Measurements from ENCODE around the gene MAP2K5.

The MAP2K5 gene

DNA sequence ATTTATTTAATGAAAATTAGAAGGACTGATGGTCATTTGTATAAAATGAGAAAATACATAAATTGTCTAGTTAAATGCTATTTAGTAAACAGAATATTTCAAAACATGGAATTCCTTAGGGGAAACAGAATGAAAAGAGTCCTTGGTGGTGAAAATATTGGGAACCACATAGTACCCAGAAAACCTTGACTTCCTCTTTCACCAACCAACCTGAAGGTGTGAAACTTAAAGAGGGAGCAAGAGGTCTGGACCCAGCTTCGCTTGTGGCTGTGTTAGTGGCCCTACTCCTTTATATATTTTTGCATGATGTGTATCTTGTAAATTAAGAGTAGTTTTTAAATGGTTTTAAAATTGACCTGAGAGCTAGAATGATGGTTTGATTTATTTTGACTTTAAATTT is 64.2 kb downstream of the MAP2K5 start:
- no peaks in the 10 kb centered on the region for H3K9me3 ChIP-seq (ENCODE audit: control insufficient read depth, insufficient read depth, low read depth, low read length)
- H3K4me3 ChIP-seq (ENCODE audit: low read depth, low read length): no peak overlapping the region
- ChIA-PET CTCF (interaction anchor here (0.6 to 0.9 kb wide), 2 partner anchors 9 to 138 kb away, joined by 3 to 4 read pairs; no protein-coding TSS in a partner anchor), POLR2A (no interaction called here)
- no peak for TF ChIP-seq ZNF645 (tag by site-specific recombination; IDR thresholded peaks at IDR 0.05)
- TF ChIP-seq ZNF624 (tag by site-specific recombination; IDR thresholded peaks at IDR 0.05): no peak
- TF ChIP-seq ZNF707 (tag by site-specific recombination; IDR thresholded peaks at IDR 0.05): no peak
- no peak for TF ChIP-seq ZNF670 (tag by site-specific recombination; IDR thresholded peaks at IDR 0.05; ENCODE audit: low read depth)
- no peak for TF ChIP-seq SETDB1 (IDR thresholded peaks at IDR 0.05; ENCODE audit: insufficient read length, low read length)
- TF ChIP-seq ZSCAN23 (tag by site-specific recombination; IDR thresholded peaks at IDR 0.05): no peak
- TF ChIP-seq ZNF211 (tag by site-specific recombination; IDR thresholded peaks at IDR 0.05; ENCODE audit: low read depth): no peak
- TF ChIP-seq, protein P1, sequence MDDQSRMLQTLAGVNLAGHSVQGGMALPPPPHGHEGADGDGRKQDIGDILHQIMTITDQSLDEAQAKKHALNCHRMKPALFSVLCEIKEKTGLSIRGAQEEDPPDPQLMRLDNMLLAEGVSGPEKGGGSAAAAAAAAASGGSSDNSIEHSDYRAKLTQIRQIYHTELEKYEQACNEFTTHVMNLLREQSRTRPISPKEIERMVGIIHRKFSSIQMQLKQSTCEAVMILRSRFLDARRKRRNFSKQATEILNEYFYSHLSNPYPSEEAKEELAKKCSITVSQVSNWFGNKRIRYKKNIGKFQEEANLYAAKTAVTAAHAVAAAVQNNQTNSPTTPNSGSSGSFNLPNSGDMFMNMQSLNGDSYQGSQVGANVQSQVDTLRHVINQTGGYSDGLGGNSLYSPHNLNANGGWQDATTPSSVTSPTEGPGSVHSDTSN (CRISPR knock-in tag; IDR thresholded peaks at IDR 0.05): no peak
- no peak for TF ChIP-seq ZNF544 (tag by site-specific recombination; IDR thresholded peaks at IDR 0.05)
- TF ChIP-seq ZSCAN30 (tag by site-specific recombination; IDR thresholded peaks at IDR 0.05): no peak
- TF ChIP-seq ZNF776 (tag by site-specific recombination; IDR thresholded peaks at IDR 0.05; ENCODE audit: borderline replicate concordance): no peak
- TF ChIP-seq, protein P2, sequence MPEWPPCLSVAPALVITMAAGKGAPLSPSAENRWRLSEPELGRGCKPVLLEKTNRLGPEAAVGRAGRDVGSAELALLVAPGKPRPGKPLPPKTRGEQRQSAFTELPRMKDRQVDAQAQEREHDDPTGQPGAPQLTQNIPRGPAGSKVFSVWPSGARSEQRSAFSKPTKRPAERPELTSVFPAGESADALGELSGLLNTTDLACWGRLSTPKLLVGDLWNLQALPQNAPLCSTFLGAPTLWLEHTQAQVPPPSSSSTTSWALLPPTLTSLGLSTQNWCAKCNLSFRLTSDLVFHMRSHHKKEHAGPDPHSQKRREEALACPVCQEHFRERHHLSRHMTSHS (tag by site-specific recombination; IDR thresholded peaks at IDR 0.05): no peak
- TF ChIP-seq, protein P3, sequence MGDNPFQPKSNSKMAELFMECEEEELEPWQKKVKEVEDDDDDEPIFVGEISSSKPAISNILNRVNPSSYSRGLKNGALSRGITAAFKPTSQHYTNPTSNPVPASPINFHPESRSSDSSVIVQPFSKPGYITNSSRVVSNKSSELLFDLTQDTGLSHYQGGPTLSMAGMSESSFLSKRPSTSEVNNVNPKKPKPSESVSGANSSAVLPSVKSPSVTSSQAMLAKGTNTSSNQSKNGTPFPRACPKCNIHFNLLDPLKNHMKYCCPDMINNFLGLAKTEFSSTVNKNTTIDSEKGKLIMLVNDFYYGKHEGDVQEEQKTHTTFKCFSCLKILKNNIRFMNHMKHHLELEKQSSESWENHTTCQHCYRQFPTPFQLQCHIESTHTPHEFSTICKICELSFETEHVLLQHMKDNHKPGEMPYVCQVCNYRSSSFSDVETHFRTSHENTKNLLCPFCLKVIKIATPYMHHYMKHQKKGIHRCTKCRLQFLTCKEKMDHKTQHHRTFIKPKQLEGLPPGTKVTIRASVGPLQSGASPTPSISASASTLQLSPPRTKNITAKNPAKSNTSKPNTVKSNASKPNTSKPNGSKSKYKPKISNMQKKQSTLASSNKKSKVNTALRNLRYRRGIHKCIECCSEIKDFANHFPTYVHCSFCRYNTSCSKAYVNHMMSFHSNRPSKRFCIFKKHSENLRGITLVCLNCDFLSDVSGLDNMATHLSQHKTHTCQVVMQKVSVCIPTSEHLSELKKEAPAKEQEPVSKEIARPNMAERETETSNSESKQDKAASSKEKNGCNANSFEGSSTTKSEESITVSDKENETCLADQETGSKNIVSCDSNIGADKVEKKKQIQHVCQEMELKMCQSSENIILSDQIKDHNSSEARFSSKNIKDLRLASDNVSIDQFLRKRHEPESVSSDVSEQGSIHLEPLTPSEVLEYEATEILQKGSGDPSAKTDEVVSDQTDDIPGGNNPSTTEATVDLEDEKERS (tag by site-specific recombination; IDR thresholded peaks at IDR 0.05): no peak
- no peak for TF ChIP-seq ZNF274 (IDR thresholded peaks at IDR 0.05; ENCODE audit: low read length)
- no peak for TF ChIP-seq ZNF274 (tag by site-specific recombination; IDR thresholded peaks at IDR 0.05; ENCODE audit: borderline replicate concordance)
- TF ChIP-seq KLF16 (tag by site-specific recombination; IDR thresholded peaks at IDR 0.05): no peak
- no peak for TF ChIP-seq TRIM28 (IDR thresholded peaks at IDR 0.05; ENCODE audit: borderline replicate concordance, low read length)
- no peak for TF ChIP-seq ZFP37 (tag by site-specific recombination; IDR thresholded peaks at IDR 0.05)
- H3K27ac ChIP-seq (ENCODE audit: extremely low read depth, low read depth, low read length): no peak overlapping the region
- H3K36me3 ChIP-seq (ENCODE audit: control insufficient read depth in 2 of 2, insufficient read depth in 1 of 2, low read length in 2 of 2): peaks cover 0 to 5% of the 10 kb centered on the region in 2 experiments; a peak in 2 of 3 replicates
- 0 out of 2 replicates have a peak, but pooled peaks cover under 1% of the 10 kb centered on the region for H3K4me1 ChIP-seq (ENCODE audit: control insufficient read depth, insufficient read depth, low read length)

GRCh38 chr15:67607329-67607728 is 64.8 kb downstream of the MAP2K5 start:
- Histone ChIP-seq H3K9me3 (ENCODE audit: control insufficient read depth, insufficient read depth, low read depth, low read length) (no peaks in the 10 kb centered on the region), H3K36me3 (ENCODE audit: control insufficient read depth in 2 of 2, insufficient read depth in 1 of 2, low read length in 2 of 2) (peaks cover 0 to 4% of the 10 kb centered on the region in 2 experiments; a peak in 1 of 3 replicates), H3K27ac (ENCODE audit: extremely low read depth, low read depth, low read length) (no peak overlapping the region), H3K4me1 (ENCODE audit: control insufficient read depth, insufficient read depth, low read length) (no peaks in the 10 kb centered on the region), H3K4me3 (ENCODE audit: low read depth, low read length) (no peak overlapping the region)
- CTCF ChIA-PET: interaction anchor here (0.9 kb wide), 1 partner anchor 9 kb away, joined by 4 read pairs; no protein-coding TSS in a partner anchor
- POLR2A ChIA-PET: no interaction called here
- TF ChIP-seq YY1 (tag by site-specific recombination; IDR thresholded peaks at IDR 0.05) (no peak), ZNF701 (tag by site-specific recombination; IDR thresholded peaks at IDR 0.05) (no peak), BCL6B (tag by site-specific recombination; IDR thresholded peaks at IDR 0.05) (no peak), ZNF843 (tag by site-specific recombination; IDR thresholded peaks at IDR 0.05) (no peak), ZNF624 (tag by site-specific recombination; IDR thresholded peaks at IDR 0.05) (no peak), ZBTB8A (tag by site-specific recombination; IDR thresholded peaks at IDR 0.05) (no peak), ZNF664 (tag by site-specific recombination; IDR thresholded peaks at IDR 0.05) (no peak)
- TF ChIP-seq, protein P4, sequence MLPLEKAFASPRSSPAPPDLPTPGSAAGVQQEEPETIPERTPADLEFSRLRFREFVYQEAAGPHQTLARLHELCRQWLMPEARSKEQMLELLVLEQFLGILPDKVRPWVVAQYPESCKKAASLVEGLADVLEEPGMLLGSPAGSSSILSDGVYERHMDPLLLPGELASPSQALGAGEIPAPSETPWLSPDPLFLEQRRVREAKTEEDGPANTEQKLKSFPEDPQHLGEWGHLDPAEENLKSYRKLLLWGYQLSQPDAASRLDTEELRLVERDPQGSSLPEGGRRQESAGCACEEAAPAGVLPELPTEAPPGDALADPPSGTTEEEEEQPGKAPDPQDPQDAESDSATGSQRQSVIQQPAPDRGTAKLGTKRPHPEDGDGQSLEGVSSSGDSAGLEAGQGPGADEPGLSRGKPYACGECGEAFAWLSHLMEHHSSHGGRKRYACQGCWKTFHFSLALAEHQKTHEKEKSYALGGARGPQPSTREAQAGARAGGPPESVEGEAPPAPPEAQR (tag by site-specific recombination; IDR thresholded peaks at IDR 0.05): no peak
- TF ChIP-seq, protein P5, sequence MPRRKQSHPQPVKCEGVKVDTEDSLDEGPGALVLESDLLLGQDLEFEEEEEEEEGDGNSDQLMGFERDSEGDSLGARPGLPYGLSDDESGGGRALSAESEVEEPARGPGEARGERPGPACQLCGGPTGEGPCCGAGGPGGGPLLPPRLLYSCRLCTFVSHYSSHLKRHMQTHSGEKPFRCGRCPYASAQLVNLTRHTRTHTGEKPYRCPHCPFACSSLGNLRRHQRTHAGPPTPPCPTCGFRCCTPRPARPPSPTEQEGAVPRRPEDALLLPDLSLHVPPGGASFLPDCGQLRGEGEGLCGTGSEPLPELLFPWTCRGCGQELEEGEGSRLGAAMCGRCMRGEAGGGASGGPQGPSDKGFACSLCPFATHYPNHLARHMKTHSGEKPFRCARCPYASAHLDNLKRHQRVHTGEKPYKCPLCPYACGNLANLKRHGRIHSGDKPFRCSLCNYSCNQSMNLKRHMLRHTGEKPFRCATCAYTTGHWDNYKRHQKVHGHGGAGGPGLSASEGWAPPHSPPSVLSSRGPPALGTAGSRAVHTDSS (tag by site-specific recombination; IDR thresholded peaks at IDR 0.05): no peak
